IMR-90 (cell line): ENCODE data around the gene EIF4G3. TPM values are rescaled to one million over a fixed set of nuclear protein-coding genes. Genes with fewer than 3 reads are reported as not detected.

Experiments
- ATAC-seq: fragments of 200-7000 bp; cut with Tn5 transposase; 2 replicates; pipeline ENCODE4 v1.9.1; 2020; ENCODE audit warnings: low read depth, mild to moderate bottlenecking, moderate library complexity
- BruUV-seq: library from RNA; stranded (reverse); fragments of 400-500 nt; replicated peaks from 2 replicates; lab custom pipeline; 2021; lab: Mats Ljungman, UMichigan
- CTCF ChIA-PET: fragments of 300-600 bp; formaldehyde crosslinking; extraction: SDS; loops from one replicate; lab custom pipeline; 2021; ENCODE audit warnings: antibody characterized with exemption; lab: Yijun Ruan, JAX
- POLR2A ChIA-PET: fragments of 300-600 bp; sonication (Branson Sonifier 250); formaldehyde crosslinking; loops from one replicate; lab custom pipeline; 2022; ENCODE audit warnings: antibody characterized with exemption; ENCODE audit not compliant: unreplicated experiment; lab: Charles Lee
- DNase-seq: peaks from one replicate; pipeline ENCODE4 v3.0.0; 2013
- H2AFZ ChIP-seq: replicated peaks from 2 replicates; pipeline ENCODE3; 2013; ENCODE audit warnings: low read length, mild to moderate bottlenecking; ENCODE audit not compliant: poor library complexity
- H2AK5ac ChIP-seq: 2 replicates; pipeline ENCODE4 v1.6.1; 2013; ENCODE audit warnings: low read depth, low read length, inconsistent platforms
- H2AK9ac ChIP-seq: replicated peaks from 2 replicates; pipeline ENCODE3; 2013; ENCODE audit warnings: mild to moderate bottlenecking, low read depth, low read length, moderate library complexity; ENCODE audit not compliant: poor library complexity
- H2BK120ac ChIP-seq: 2 replicates; pipeline ENCODE4 v1.6.1; 2013; ENCODE audit warnings: low read depth, low read length, inconsistent platforms
- H2BK15ac ChIP-seq: 3 replicates; pipeline ENCODE4 v1.6.1; 2013; ENCODE audit warnings: low read depth, low read length, inconsistent platforms
- H2BK20ac ChIP-seq: 2 replicates; pipeline ENCODE4 v1.6.1; 2013; ENCODE audit warnings: low read depth, mild to moderate bottlenecking, inconsistent platforms, low read length, moderate library complexity
- H2BK5ac ChIP-seq: 2 replicates; pipeline ENCODE4 v1.6.1; 2013; ENCODE audit warnings: mild to moderate bottlenecking, low read depth, low read length, inconsistent platforms; ENCODE audit not compliant: poor library complexity, severe bottlenecking
- H3K14ac ChIP-seq: replicated peaks from 2 replicates; pipeline ENCODE4 v1.6.1; 2013; ENCODE audit warnings: low read depth, low read length, inconsistent platforms
- H3K18ac ChIP-seq: 2 replicates; pipeline ENCODE4 v1.6.1; 2013; ENCODE audit warnings: low read depth, low read length, control low read depth
- H3K23ac ChIP-seq: 2 replicates; pipeline ENCODE4 v1.6.1; 2013; ENCODE audit warnings: low read depth, low read length, inconsistent platforms
- H3K27ac ChIP-seq: 2 replicates; pipeline ENCODE4 v1.5.1; 2013; ENCODE audit warnings: mild to moderate bottlenecking, control low read depth, low read length; ENCODE audit not compliant: insufficient read depth
- H3K27me3 ChIP-seq: 2 replicates; pipeline ENCODE4 v1.6.1; 2013; ENCODE audit warnings: low read length; ENCODE audit not compliant: control insufficient read depth, insufficient read depth
- H3K36me3 ChIP-seq: 2 replicates; pipeline ENCODE4 v1.6.1; 2013; ENCODE audit warnings: low read length, mixed read lengths; ENCODE audit not compliant: control insufficient read depth, insufficient read depth
- H3K4ac ChIP-seq: 2 replicates; pipeline ENCODE4 v1.6.1; 2013; ENCODE audit warnings: low read depth, low read length, inconsistent platforms
- H3K4me1 ChIP-seq: 2 replicates; pipeline ENCODE4 v1.6.1; 2013; ENCODE audit warnings: low read length, mixed read lengths; ENCODE audit not compliant: control insufficient read depth, insufficient read depth
- H3K4me2 ChIP-seq: 2 replicates; pipeline ENCODE4 v1.6.1; 2013; ENCODE audit warnings: low read depth, mild to moderate bottlenecking, control low read depth, low read length, moderate library complexity
- H3K4me3 ChIP-seq: 2 replicates; pipeline ENCODE4 v1.5.1; 2013; ENCODE audit warnings: low read depth, mild to moderate bottlenecking, control low read depth, low read length, moderate library complexity; ENCODE audit not compliant: insufficient read depth
- H3K56ac ChIP-seq: 2 replicates; pipeline ENCODE4 v1.6.1; 2013; ENCODE audit warnings: low read length, inconsistent platforms; ENCODE audit not compliant: insufficient read depth; ENCODE audit errors: extremely low read depth
- H3K79me1 ChIP-seq, 2 experiments: 2 replicates each; pipeline ENCODE4 v1.6.1; 2013; ENCODE audit warnings: low read length in 2 of 2, inconsistent platforms in 1 of 2, low read depth in 1 of 2
- H3K9ac ChIP-seq: 2 replicates; pipeline ENCODE4 v1.6.1; 2013; ENCODE audit warnings: low read depth, low read length, control low read depth
- H3K9me1 ChIP-seq: 2 replicates; pipeline ENCODE4 v1.6.1; 2013; ENCODE audit warnings: low read length, inconsistent platforms; ENCODE audit not compliant: insufficient read depth
- H3K9me3 ChIP-seq: 2 replicates; pipeline ENCODE4 v1.6.1; 2013; ENCODE audit warnings: low read length; ENCODE audit not compliant: control insufficient read depth, insufficient read depth
- H4K20me1 ChIP-seq: 2 replicates; pipeline ENCODE4 v1.6.1; 2013; ENCODE audit warnings: low read length, inconsistent platforms; ENCODE audit not compliant: insufficient read depth
- H4K5ac ChIP-seq: 2 replicates; pipeline ENCODE4 v1.6.1; 2013; ENCODE audit warnings: mild to moderate bottlenecking, low read depth, low read length, control low read depth
- H4K8ac ChIP-seq, 2 experiments: 2 replicates each; pipeline ENCODE4 v1.6.1; 2013; ENCODE audit warnings: low read depth in 2 of 2, low read length in 2 of 2, control low read depth in 1 of 2, inconsistent platforms in 1 of 2
- H4K91ac ChIP-seq: 2 replicates; pipeline ENCODE4 v1.6.1; 2013; ENCODE audit warnings: low read depth, low read length, inconsistent platforms; ENCODE audit not compliant: insufficient read depth
- BHLHE40 ChIP-seq: fragments of 150-350 bp; IDR thresholded peaks from 2 replicates; pipeline ENCODE4 v1.6.1; 2016; ENCODE audit warnings: mild to moderate bottlenecking, low read depth, low read length
- CTCF ChIP-seq: conservative IDR thresholded peaks from 2 replicates; pipeline ENCODE4 v1.5.1; 2012; ENCODE audit warnings: mild to moderate bottlenecking, low read depth, low read length, improper control_type of control experiment
- ELK1 ChIP-seq: fragments of 150-350 bp; IDR thresholded peaks from 2 replicates; pipeline ENCODE4 v1.6.1; 2016; ENCODE audit warnings: low read depth, mild to moderate bottlenecking, low read length, moderate library complexity, borderline replicate concordance
- FOS ChIP-seq: fragments of 150-350 bp; IDR thresholded peaks from 2 replicates; pipeline ENCODE4 v1.6.1; 2016; ENCODE audit warnings: low read depth, low read length
- POLR2A ChIP-seq: IDR thresholded peaks from 2 replicates; pipeline ENCODE4 v1.6.1; 2012; ENCODE audit warnings: mild to moderate bottlenecking, low read depth, low read length
- RCOR1 ChIP-seq: IDR thresholded peaks from 2 replicates; pipeline ENCODE4 v1.6.1; 2012; ENCODE audit warnings: mild to moderate bottlenecking, low read length, improper control_type of control experiment; ENCODE audit not compliant: insufficient replicate concordance
- RFX5 ChIP-seq: IDR thresholded peaks from 2 replicates; pipeline ENCODE4 v1.8.0; 2012; ENCODE audit warnings: low read depth, mild to moderate bottlenecking, low read length, moderate library complexity
- SMC3 ChIP-seq: fragments of 150-350 bp; IDR thresholded peaks from 2 replicates; pipeline ENCODE4 v1.6.1; 2016; ENCODE audit warnings: low read depth, mild to moderate bottlenecking, antibody characterized with exemption, low read length, moderate library complexity
- USF2 ChIP-seq: fragments of 150-350 bp; IDR thresholded peaks from 2 replicates; pipeline ENCODE4 v1.6.1; 2017; ENCODE audit warnings: mild to moderate bottlenecking, antibody characterized with exemption, low read length, low read depth
- WGBS, 2 experiments: methylation state at CpG; one replicate each; pipeline versions ENCODE4 v1.1.5 to v1.1.7; 2013; ENCODE audit warnings: missing lambda C conversion rate in 2 of 2; ENCODE audit not compliant: insufficient read length in 1 of 2; ENCODE audit errors: extremely low coverage in 2 of 2; 5-methylcytosine and 5-hydroxymethylcytosine counted together
- dilution Hi-C: fragments of 300-500 bp; cut with HindIII; formaldehyde crosslinking; loops from one replicate; pipeline ENCODE4 v1.14.3; 2018; ENCODE audit warnings: low sequenced_read_pairs; ENCODE audit not compliant: unreplicated experiment
- in situ Hi-C: fragments of 300-500 bp; cut with MboI; formaldehyde crosslinking; loops from 3 replicates; pipeline ENCODE4 v1.14.3; 2019; ENCODE audit warnings: low sequenced_read_pairs, inconsistent platforms, mixed read lengths
- intact Hi-C: fragments of 100-400 bp; cut with micrococcal nuclease; formaldehyde crosslinking; loops from 2 replicates; pipeline ENCODE4 v1.10.0; 2022
- polyA plus RNA-seq, 3 experiments: library from polyadenylated mRNA; depleted of rRNA; stranded (reverse); fragments of >200 nt; gene quantifications; 2 replicates each; pipeline ENCODE4 v1.2.3, GENCODE V29; 2012; ENCODE audit warnings: low replicate concordance in 1 of 3
- total RNA-seq: library from RNA; depleted of rRNA; stranded (reverse); fragments of >200 nt; gene quantifications from 2 replicates; pipeline ENCODE4 v1.2.3, GENCODE V29; 2012

The EIF4G3 gene
- total and polyA plus RNA-seq, 2 of the 4 experiments (the other 2 are of a cell fraction), result 25.8 to 49.2 TPM

- CTCF ChIA-PET, result interaction anchor here (0.6 kb wide), 1 partner anchor 94 kb away, joined by 3 read pairs; no protein-coding TSS in a partner anchor
Measured at GRCh38 chr1:21174230-21174629, 2.5 kb downstream of the EIF4G3 start.

More at GRCh38 chr1:21174230-21174629, 2.5 kb downstream of the EIF4G3 start:
- Histone ChIP-seq H3K18ac (peak overlapping the region; percentile 66; the same call in 1 of the 2 replicates), H3K27ac (peak overlapping the region; percentile 22; the same call in 1 of the 2 replicates), H2BK15ac (0 out of 3 replicates have a peak overlapping the region, but pooled peaks have one; percentile 34), H2BK20ac (no peak overlapping the region; the same call in 1 of the 2 replicates), H3K9ac (peak overlapping the region; percentile 98; the same call in 1 of the 2 replicates), H3K4ac (peak overlapping the region; percentile 51; the same call in 1 of the 2 replicates), H2AK9ac (no peak overlapping the region), H4K20me1 (peaks cover 28% of the 10 kb centered on the region), H3K14ac (peak overlapping the region; percentile 50), H3K4me3 (peak overlapping the region; percentile 97), H3K23ac (peak overlapping the region; percentile 66; the same call in 1 of the 2 replicates), H4K5ac (peak overlapping the region; percentile 39; the same call in 1 of the 2 replicates), H3K9me1 (peaks cover 5% of the 10 kb centered on the region), H3K4me2 (peak overlapping the region; percentile 99), H2BK5ac (peak overlapping the region; percentile 89), H2AK5ac (peak overlapping the region; percentile 56; the same call in 1 of the 2 replicates), H2AFZ (no peak overlapping the region), H3K56ac (peak overlapping the region; percentile 38; the same call in 1 of the 2 replicates), H3K27me3 (no peaks in the 10 kb centered on the region), H3K79me1 (peaks cover 4 to 49% of the 10 kb centered on the region in 2 experiments; a peak in 3 of 4 replicates), H4K91ac (peak overlapping the region; percentile 51), H2BK120ac (no peak overlapping the region), H3K4me1 (peaks cover 6% of the 10 kb centered on the region), H3K36me3 (peaks cover 6% of the 10 kb centered on the region; the same call in 1 of the 2 replicates), H4K8ac (peak overlapping the region in 1 of 2 experiments; percentile 40; a peak in 1 of 4 replicates), H3K9me3 (no peaks in the 10 kb centered on the region)
- in situ Hi-C loops, result no loop called here
- intact Hi-C loops, result loop anchor here (2.0 to 10.0 kb wide), 2 partner anchors 151 to 309 kb away; no protein-coding TSS in a partner anchor
- ATAC-seq (no peak), DNase-seq (no peak)
- TSS peak; percentile 40 for BruUV-seq
- TF ChIP-seq POLR2A (no peak), RCOR1 (no peak), ELK1 (no peak), USF2 (no peak), BHLHE40 (no peak), CTCF (no peak), FOS (no peak), SMC3 (no peak), RFX5 (no peak)
- POLR2A ChIA-PET, result interaction anchor here (0.6 to 0.7 kb wide), 2 partner anchors 137 to 388 kb away, joined by 3 read pairs; no protein-coding TSS in a partner anchor
- dilution Hi-C loops, result no loop called here
- no CpG with 5 or more reads among the region's 2 CpGs for WGBS, 2 experiments
